Measurements from ENCODE around the gene AMZ2.
"Not testable (repeated sequence)": the region's sequence is repeated elsewhere in the genome, so short reads cannot be mapped to it uniquely, and the experiment has no call there.

The AMZ2 gene

GRCh38 chr17:68228817-68229570 lies 18.8 kb upstream of the AMZ2 start:
- Histone ChIP-seq H3K36me3 (no peaks in the 10 kb centered on the region), H3K27ac (no peak overlapping the region), H3K4me3 (ENCODE audit: low read depth in 1 of 2, low read length in 1 of 2) (no peak overlapping the region), H3K27me3 (no peaks in the 10 kb centered on the region), H3K9me3 (no peaks in the 10 kb centered on the region), H3K4me1 (ENCODE audit: control insufficient read depth in 1 of 2, insufficient read depth in 1 of 2, low read depth in 1 of 2, low read length in 1 of 2) (no peaks in the 10 kb centered on the region)
- TF ChIP-seq CTCF (IDR thresholded peaks at IDR 0.05), result no peak

- H3K4me3 ChIP-seq (ENCODE audit: low read depth in 1 of 2, low read length in 1 of 2), result no peak overlapping the region
- no peak overlapping the region for H3K27ac ChIP-seq
- no peaks in the 10 kb centered on the region for H3K36me3 ChIP-seq
- no peaks in the 10 kb centered on the region for H3K4me1 ChIP-seq (ENCODE audit: control insufficient read depth in 1 of 2, insufficient read depth in 1 of 2, low read depth in 1 of 2, low read length in 1 of 2)
- H3K27me3 ChIP-seq, result no peaks in the 10 kb centered on the region
- H3K9me3 ChIP-seq, result no peaks in the 10 kb centered on the region
- TF ChIP-seq CTCF (IDR thresholded peaks at IDR 0.05), result no peak
These were observed 18.2 kb upstream of the AMZ2 start for GRCh38 chr17:68229619-68230018.

GRCh38 chr17:68231131-68231530 lies 16.7 kb upstream of the AMZ2 start:
- not testable (repeated sequence) for H3K4me1 ChIP-seq (ENCODE audit: control insufficient read depth in 1 of 2, insufficient read depth in 1 of 2, low read depth in 1 of 2, low read length in 1 of 2); H3K9me3 ChIP-seq; H3K27me3 ChIP-seq; H3K27ac ChIP-seq; H3K36me3 ChIP-seq; H3K4me3 ChIP-seq (ENCODE audit: low read depth in 1 of 2, low read length in 1 of 2)

GRCh38 chr17:68231541-68231940 lies 16.3 kb upstream of the AMZ2 start:
- Histone ChIP-seq H3K27ac (no peak overlapping the region), H3K4me1 (ENCODE audit: control insufficient read depth in 1 of 2, insufficient read depth in 1 of 2, low read depth in 1 of 2, low read length in 1 of 2) (peaks cover 0 to under 1% of the 10 kb centered on the region in 2 experiments), H3K4me3 (ENCODE audit: low read depth in 1 of 2, low read length in 1 of 2) (no peak overlapping the region), H3K9me3 (no peaks in the 10 kb centered on the region), H3K36me3 (no peaks in the 10 kb centered on the region), H3K27me3 (no peaks in the 10 kb centered on the region)
- no peak for TF ChIP-seq CTCF (IDR thresholded peaks at IDR 0.05)

GRCh38 chr17:68232741-68233140 lies 15.1 kb upstream of the AMZ2 start:
- H3K36me3 ChIP-seq; H3K9me3 ChIP-seq; H3K27ac ChIP-seq; H3K4me3 ChIP-seq (ENCODE audit: low read depth in 1 of 2, low read length in 1 of 2); H3K27me3 ChIP-seq: not testable (repeated sequence)
- H3K4me1 ChIP-seq (ENCODE audit: control insufficient read depth in 1 of 2, insufficient read depth in 1 of 2, low read depth in 1 of 2, low read length in 1 of 2), result peaks cover 12% of the 10 kb centered on the region in 2 experiments

- not testable (repeated sequence) for H3K27me3 ChIP-seq; H3K36me3 ChIP-seq; H3K9me3 ChIP-seq; H3K4me3 ChIP-seq (ENCODE audit: low read depth in 1 of 2, low read length in 1 of 2); H3K27ac ChIP-seq
- H3K4me1 ChIP-seq (ENCODE audit: control insufficient read depth in 1 of 2, insufficient read depth in 1 of 2, low read depth in 1 of 2, low read length in 1 of 2), result peaks cover 14 to 15% of the 10 kb centered on the region in 2 experiments
These were observed 13.0 kb upstream of the AMZ2 start for GRCh38 chr17:68234726-68235335.

- H3K4me1 ChIP-seq (ENCODE audit: control insufficient read depth in 1 of 2, insufficient read depth in 1 of 2, low read depth in 1 of 2, low read length in 1 of 2), result peaks cover 14 to 15% of the 10 kb centered on the region in 2 experiments
- not testable (repeated sequence) for H3K9me3 ChIP-seq; H3K27me3 ChIP-seq; H3K27ac ChIP-seq; H3K36me3 ChIP-seq; H3K4me3 ChIP-seq (ENCODE audit: low read depth in 1 of 2, low read length in 1 of 2)
These were observed 12.5 kb upstream of the AMZ2 start for GRCh38 chr17:68235336-68235791.

- Histone ChIP-seq H3K27ac (peak overlapping the region; percentile 78), H3K4me3 (ENCODE audit: low read depth in 1 of 2, low read length in 1 of 2) (peak overlapping the region; percentile 31 to 37)
These were observed 10.3 kb upstream of the AMZ2 start for GRCh38 chr17:68237369-68238163.

More at GRCh38 chr17:68237369-68238163, 10.3 kb upstream of the AMZ2 start:
- H3K27me3 ChIP-seq, H3K36me3 ChIP-seq, H3K9me3 ChIP-seq: not testable (repeated sequence)
- H3K4me1 ChIP-seq (ENCODE audit: control insufficient read depth in 1 of 2, insufficient read depth in 1 of 2, low read depth in 1 of 2, low read length in 1 of 2), result peaks cover 14 to 15% of the 10 kb centered on the region in 2 experiments

Data from neutrophil (primary cell).